Measurements from ENCODE around the gene SERBP1. TPM values are rescaled to one million over a fixed set of nuclear protein-coding genes. Genes with fewer than 3 reads are reported as not detected.
"Not testable (repeated sequence)": the region's sequence is repeated elsewhere in the genome, so short reads cannot be mapped to it uniquely, and the experiment has no call there.

SERBP1 gene
- total and polyA plus RNA-seq, 2 of the 8 experiments (the other 6 are each of a cell fraction or from before 2014, with no cell fraction given), result 229 to 536 TPM

DNA sequence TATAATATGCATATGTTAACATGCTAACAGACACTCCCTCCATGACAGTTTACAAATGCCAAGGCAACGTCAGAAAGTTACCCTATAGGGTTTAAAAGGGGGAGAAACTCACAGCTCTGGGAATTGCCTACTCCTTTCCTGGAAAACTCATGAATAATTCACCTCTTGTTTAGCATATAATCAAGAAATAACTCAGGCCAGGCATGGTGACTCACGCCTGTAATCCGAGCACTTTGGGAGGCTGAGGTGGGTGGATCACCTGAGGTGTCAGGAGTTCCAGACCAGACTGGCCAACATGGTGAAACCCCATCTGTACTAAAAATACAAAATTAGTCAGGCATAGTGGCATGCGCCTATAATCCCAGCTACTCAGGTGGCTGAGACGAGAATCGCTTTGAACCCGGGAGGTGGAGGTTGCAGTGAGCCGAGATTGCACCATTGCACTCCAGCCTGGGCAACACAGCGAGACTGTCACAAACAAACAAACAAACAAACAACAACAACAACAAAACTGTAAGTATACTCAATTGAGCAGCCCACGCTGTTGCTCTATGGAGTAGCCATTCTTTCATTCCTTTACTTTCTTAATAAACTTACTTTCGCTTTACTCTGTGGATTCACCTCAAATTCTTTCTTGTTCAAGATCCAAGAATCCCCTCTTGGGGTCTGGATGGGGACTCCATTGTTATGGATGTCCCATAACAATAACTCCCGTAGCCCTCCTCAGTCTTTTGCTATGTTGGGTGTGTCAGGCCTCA, 30.0 kb downstream of the SERBP1 start:
- WGBS, 2 experiments (ENCODE audit: extremely low coverage in 1 of 2, insufficient coverage in 1 of 2, insufficient read length in 1 of 2, insufficient replicate concordance in 2 of 2, low coverage in 1 of 2, low lambda C conversion rate in 2 of 2, missing lambda C conversion rate in 1 of 2), result 92% methylated on average over 12 of the region's 12 CpGs; no CpG with 5 or more reads in 1 of the 2 experiments
- not testable (repeated sequence) for H3K9ac ChIP-seq (replicated peaks in 1 of 4; ENCODE audit: extremely low read depth in 1 of 4, low read depth in 3 of 4, low read length in 3 of 4); H2BK20ac ChIP-seq (ENCODE audit: low read length); H2AK5ac ChIP-seq (ENCODE audit: low read depth, low read length); H3K14ac ChIP-seq (ENCODE audit: insufficient read length); H3K4ac ChIP-seq (replicated peaks; ENCODE audit: insufficient read length, low read depth, low read length); H3K23ac ChIP-seq (ENCODE audit: insufficient read length); H4K5ac ChIP-seq (ENCODE audit: insufficient read length, low read depth, low read length); H3K4me3 ChIP-seq (ENCODE audit: extremely low read depth in 1 of 4, insufficient read depth in 2 of 4, low read depth in 3 of 4, low read length in 4 of 4); H3K79me1 ChIP-seq (ENCODE audit: low read depth, low read length); H3K79me2 ChIP-seq (ENCODE audit: control insufficient read depth in 1 of 2, insufficient read depth in 2 of 2, low read length in 2 of 2); H4K20me1 ChIP-seq (replicated peaks in 1 of 2; ENCODE audit: control insufficient read depth in 1 of 2, insufficient read depth in 2 of 2, low read length in 2 of 2); H2BK120ac ChIP-seq (replicated peaks; ENCODE audit: low read depth, low read length); H2AFZ ChIP-seq (ENCODE audit: low read length); H4K8ac ChIP-seq (ENCODE audit: extremely low read depth, insufficient read depth, low read length); H3K27ac ChIP-seq (ENCODE audit: low read depth, low read length); H3K27me3 ChIP-seq (replicated peaks in 1 of 4; ENCODE audit: control insufficient read depth in 3 of 4, extremely low read depth in 1 of 4, insufficient read depth in 3 of 4, low read length in 3 of 4); FAIRE-seq; H3K23me2 ChIP-seq (ENCODE audit: low read depth, low read length); H4K91ac ChIP-seq (replicated peaks; ENCODE audit: insufficient read length, low read length); H3K18ac ChIP-seq (ENCODE audit: extremely low read depth, low read length); H3K9me3 ChIP-seq (ENCODE audit: insufficient read depth in 2 of 2, low read depth in 1 of 2, low read length in 1 of 2); H3K56ac ChIP-seq (replicated peaks; ENCODE audit: insufficient read length, low read depth, low read length); H2BK15ac ChIP-seq (ENCODE audit: low read length); DNase-seq (ENCODE audit: low read depth in 1 of 2, low spot score in 2 of 2)
- Histone ChIP-seq H3K4me2 (ENCODE audit: insufficient read depth in 1 of 2, low read depth in 2 of 2, low read length in 2 of 2) (peak overlapping the region in 1 of 2 experiments; percentile 57; a peak in 1 of 4 replicates), H2BK12ac (ENCODE audit: low read depth, low read length) (0 out of 2 replicates have a peak overlapping the region, but pooled peaks have one; percentile 29), H3K4me1 (replicated peaks in 1 of 4; ENCODE audit: control insufficient read depth in 3 of 4, insufficient read depth in 4 of 4, low read length in 3 of 4) (peaks cover 5 to 15% (median 11%) of the 10 kb centered on the region in 4 experiments; a peak in 6 of 7 replicates), H3K36me3 (ENCODE audit: control insufficient read depth in 2 of 4, insufficient read depth in 4 of 4, low read length in 3 of 4) (peaks cover 0 to 10% (median 0%) of the 10 kb centered on the region in 4 experiments; a peak in 3 of 8 replicates), H2BK5ac (ENCODE audit: low read depth, low read length) (peak overlapping the region; percentile 47; the same call in 1 of the 2 replicates)
- 0 out of 3 replicates have a peak, but pooled peaks of 1 of the 2 experiments have one; percentile 14 for TF ChIP-seq POLR2A (IDR thresholded peaks at IDR 0.05; ENCODE audit: control extremely low read depth in 1 of 2, low read depth in 2 of 2, low read length in 2 of 2)
- CTCF ChIA-PET (ENCODE audit: partially characterized antibody), result interaction anchor here (2.5 kb wide), 1 partner anchor 100 kb away, joined by 7 read pairs; no protein-coding TSS in a partner anchor
- POLR2A ChIA-PET (ENCODE audit: partially characterized antibody), result interaction anchor here (1.5 to 8.3 kb wide), 10 partner anchors 8 to 62 kb away, joined by 3 to 70 read pairs (median 6); partner anchors contain the start of gene SERBP1
